Mesendoderm (in vitro differentiated cells): ENCODE measurements around the gene ARMC3.
"Not testable (repeated sequence)": the region's sequence is repeated elsewhere in the genome, so short reads cannot be mapped to it uniquely, and the experiment has no call there.

ENCODE experiments used
- DNase-seq: peaks from one replicate; pipeline ENCODE4 v3.0.0; 2013
- H2AK5ac ChIP-seq: 2 replicates; pipeline ENCODE4 v1.6.1; 2013; ENCODE audit warnings: low read length, inconsistent platforms
- H2BK120ac ChIP-seq: 2 replicates; pipeline ENCODE4 v1.6.1; 2013; ENCODE audit warnings: low read depth, mild to moderate bottlenecking, low read length, moderate library complexity, mixed read lengths
- H2BK15ac ChIP-seq: replicated peaks from 2 replicates; pipeline ENCODE4 v1.6.1; 2013; ENCODE audit warnings: low read depth, mild to moderate bottlenecking, moderate library complexity
- H2BK5ac ChIP-seq: 2 replicates; pipeline ENCODE4 v1.6.1; 2013; ENCODE audit warnings: low read length, inconsistent platforms
- H3K18ac ChIP-seq: 2 replicates; pipeline ENCODE4 v1.6.1; 2013; ENCODE audit warnings: mild to moderate bottlenecking, low read length, mixed read lengths
- H3K23ac ChIP-seq: one replicate; pipeline ENCODE4 v1.6.1; 2013; ENCODE audit warnings: low read length
- H3K27ac ChIP-seq: 2 replicates; pipeline ENCODE4 v1.5.1; 2013; ENCODE audit warnings: low read depth, mild to moderate bottlenecking, inconsistent platforms, low read length, moderate library complexity
- H3K27me3 ChIP-seq: 2 replicates; pipeline ENCODE4 v1.6.1; 2013; ENCODE audit warnings: low read length, control low read depth, mild to moderate bottlenecking, inconsistent platforms; ENCODE audit not compliant: insufficient read depth, poor library complexity
- H3K36me3 ChIP-seq: 2 replicates; pipeline ENCODE4 v1.6.1; 2013; ENCODE audit warnings: low read length, inconsistent platforms; ENCODE audit not compliant: control insufficient read depth, insufficient read depth
- H3K4ac ChIP-seq: one replicate; pipeline ENCODE4 v1.6.1; 2013; ENCODE audit warnings: low read depth, mild to moderate bottlenecking, low read length, moderate library complexity
- H3K4me1 ChIP-seq: 2 replicates; pipeline ENCODE4 v1.6.1; 2013; ENCODE audit warnings: low read depth, low read length, inconsistent platforms; ENCODE audit not compliant: control insufficient read depth
- H3K4me2 ChIP-seq: 2 replicates; pipeline ENCODE4 v1.6.1; 2013; ENCODE audit warnings: low read length
- H3K4me3 ChIP-seq: 2 replicates; pipeline ENCODE4 v1.5.1; 2013; ENCODE audit warnings: mild to moderate bottlenecking, low read length
- H3K56ac ChIP-seq: one replicate; pipeline ENCODE4 v1.6.1; 2013; ENCODE audit warnings: low read length
- H3K79me1 ChIP-seq: 2 replicates; pipeline ENCODE4 v1.6.1; 2013; ENCODE audit warnings: low read length, inconsistent platforms
- H3K79me2 ChIP-seq: 2 replicates; pipeline ENCODE4 v1.6.1; 2013; ENCODE audit warnings: mild to moderate bottlenecking, low read length; ENCODE audit not compliant: control insufficient read depth, insufficient read depth
- H3K9ac ChIP-seq: 2 replicates; pipeline ENCODE4 v1.6.1; 2013; ENCODE audit warnings: low read length, inconsistent platforms
- H4K5ac ChIP-seq: one replicate; pipeline ENCODE4 v1.6.1; 2013; ENCODE audit warnings: low read length
- H4K8ac ChIP-seq: one replicate; pipeline ENCODE4 v1.6.1; 2013; ENCODE audit warnings: low read depth, mild to moderate bottlenecking, control low read depth, low read length, moderate library complexity
- WGBS: extraction: QIAGEN DNeasy Blood & Tissue Kit; methylation state at CpG from one replicate; pipeline ENCODE4 v1.1.7; 2013; ENCODE audit warnings: low lambda C conversion rate, missing lambda C conversion rate; ENCODE audit not compliant: insufficient coverage; ENCODE audit errors: extremely low coverage; 5-methylcytosine and 5-hydroxymethylcytosine counted together

Gene ARMC3

GRCh38 chr10:22899307-22899706, 28.5 kb upstream of the ARMC3 start:
- Histone ChIP-seq H3K23ac (no peak overlapping the region), H4K5ac (no peak overlapping the region), H3K79me2 (no peaks in the 10 kb centered on the region), H3K27me3 (no peaks in the 10 kb centered on the region), H2AK5ac (no peak overlapping the region), H3K56ac (no peak overlapping the region), H3K27ac (no peak overlapping the region), H3K4me1 (peaks cover 4% of the 10 kb centered on the region), H3K4me2 (no peak overlapping the region), H3K4ac (no peak overlapping the region), H2BK5ac (no peak overlapping the region), H3K79me1 (no peaks in the 10 kb centered on the region), H3K9ac (no peak overlapping the region), H2BK15ac (no peak overlapping the region), H4K8ac (no peak overlapping the region), H3K4me3 (no peak overlapping the region), H2BK120ac (no peak overlapping the region), H3K18ac (no peak overlapping the region), H3K36me3 (no peaks in the 10 kb centered on the region)
- WGBS: no CpG with 5 or more reads among the region's 2 CpGs
- no peak for DNase-seq

GRCh38 chr10:22899775-22900174, 28.1 kb upstream of the ARMC3 start:
- H3K56ac ChIP-seq: no peak overlapping the region
- H2BK5ac ChIP-seq: no peak overlapping the region
- no peaks in the 10 kb centered on the region for H3K27me3 ChIP-seq
- peaks cover 4% of the 10 kb centered on the region for H3K4me1 ChIP-seq
- no peak overlapping the region for H3K9ac ChIP-seq
- H2BK120ac ChIP-seq: no peak overlapping the region
- no peak overlapping the region for H3K18ac ChIP-seq
- H4K8ac ChIP-seq: no peak overlapping the region
- H3K23ac ChIP-seq: no peak overlapping the region
- no peak overlapping the region for H3K27ac ChIP-seq
- no peak overlapping the region for H4K5ac ChIP-seq
- H2AK5ac ChIP-seq: no peak overlapping the region
- H3K4ac ChIP-seq: no peak overlapping the region
- no peak overlapping the region for H3K4me2 ChIP-seq
- WGBS: no CpG with 5 or more reads among the region's 1 CpG
- no peak overlapping the region for H2BK15ac ChIP-seq
- H3K4me3 ChIP-seq: no peak overlapping the region
- no peaks in the 10 kb centered on the region for H3K79me2 ChIP-seq
- no peaks in the 10 kb centered on the region for H3K79me1 ChIP-seq
- no peaks in the 10 kb centered on the region for H3K36me3 ChIP-seq
- no peak for DNase-seq

GRCh38 chr10:22900841-22901601, 26.8 kb upstream of the ARMC3 start:
- Histone ChIP-seq H3K4me3 (no peak overlapping the region), H3K36me3 (no peaks in the 10 kb centered on the region), H4K8ac (no peak overlapping the region), H3K9ac (no peak overlapping the region), H3K4me2 (no peak overlapping the region), H3K27ac (no peak overlapping the region), H4K5ac (no peak overlapping the region), H2BK5ac (no peak overlapping the region), H3K4me1 (peaks cover 4% of the 10 kb centered on the region), H3K56ac (no peak overlapping the region), H2BK120ac (no peak overlapping the region), H3K18ac (no peak overlapping the region), H3K27me3 (no peaks in the 10 kb centered on the region), H3K79me2 (no peaks in the 10 kb centered on the region), H3K79me1 (no peaks in the 10 kb centered on the region), H3K23ac (no peak overlapping the region), H2AK5ac (no peak overlapping the region), H3K4ac (no peak overlapping the region), H2BK15ac (no peak overlapping the region)
- DNase-seq: no peak
- WGBS: no CpG with 5 or more reads among the region's 4 CpGs

- H2BK15ac ChIP-seq, H3K56ac ChIP-seq, H3K18ac ChIP-seq, H2AK5ac ChIP-seq, H2BK120ac ChIP-seq, H2BK5ac ChIP-seq, H3K27me3 ChIP-seq, H3K4ac ChIP-seq, H3K79me1 ChIP-seq, H3K79me2 ChIP-seq, H4K5ac ChIP-seq, DNase-seq, H4K8ac ChIP-seq, H3K23ac ChIP-seq, H3K4me1 ChIP-seq, H3K36me3 ChIP-seq, H3K27ac ChIP-seq, H3K9ac ChIP-seq, H3K4me3 ChIP-seq, H3K4me2 ChIP-seq: not testable (repeated sequence)
- WGBS: no CpG with 5 or more reads among the region's 3 CpGs
Measured at GRCh38 chr10:22902147-22902546, 25.7 kb upstream of the ARMC3 start.

- WGBS: no CpG with 5 or more reads among the region's 1 CpG
- H3K4me2 ChIP-seq: no peak overlapping the region
- H3K79me2 ChIP-seq: no peaks in the 10 kb centered on the region
Measured at GRCh38 chr10:22903694-22904093, 24.2 kb upstream of the ARMC3 start.

GRCh38 chr10:22906767-22907166, 21.1 kb upstream of the ARMC3 start:
- Histone ChIP-seq H3K36me3 (no peaks in the 10 kb centered on the region), H3K4me2 (no peak overlapping the region), H2AK5ac (no peak overlapping the region), H4K8ac (no peak overlapping the region), H4K5ac (no peak overlapping the region), H3K9ac (no peak overlapping the region), H2BK5ac (no peak overlapping the region), H3K79me2 (no peaks in the 10 kb centered on the region), H3K79me1 (no peaks in the 10 kb centered on the region), H2BK15ac (no peak overlapping the region), H2BK120ac (no peak overlapping the region), H3K4me1 (no peaks in the 10 kb centered on the region), H3K4ac (no peak overlapping the region), H3K27me3 (no peaks in the 10 kb centered on the region), H3K18ac (no peak overlapping the region), H3K23ac (no peak overlapping the region), H3K4me3 (no peak overlapping the region), H3K56ac (no peak overlapping the region), H3K27ac (no peak overlapping the region)
- no peak for DNase-seq
- WGBS: 100% methylated on average over 1 of the region's 2 CpGs

More at GRCh38 chr10:22903694-22904093, 24.2 kb upstream of the ARMC3 start:
- Histone ChIP-seq H3K27me3 (no peaks in the 10 kb centered on the region), H3K18ac (no peak overlapping the region), H4K5ac (no peak overlapping the region), H3K4me3 (no peak overlapping the region), H3K23ac (no peak overlapping the region), H2AK5ac (no peak overlapping the region), H3K27ac (no peak overlapping the region), H3K9ac (no peak overlapping the region), H3K56ac (no peak overlapping the region), H2BK5ac (no peak overlapping the region), H2BK120ac (no peak overlapping the region), H3K4ac (no peak overlapping the region), H3K36me3 (no peaks in the 10 kb centered on the region), H3K4me1 (no peaks in the 10 kb centered on the region), H3K79me1 (no peaks in the 10 kb centered on the region), H4K8ac (no peak overlapping the region), H2BK15ac (no peak overlapping the region)
- no peak for DNase-seq
